ENCODE data around the gene FXYD4.
"Not testable (repeated sequence)": the region's sequence is repeated elsewhere in the genome, so short reads cannot be mapped to it uniquely, and the experiment has no call there.

The FXYD4 gene

DNA sequence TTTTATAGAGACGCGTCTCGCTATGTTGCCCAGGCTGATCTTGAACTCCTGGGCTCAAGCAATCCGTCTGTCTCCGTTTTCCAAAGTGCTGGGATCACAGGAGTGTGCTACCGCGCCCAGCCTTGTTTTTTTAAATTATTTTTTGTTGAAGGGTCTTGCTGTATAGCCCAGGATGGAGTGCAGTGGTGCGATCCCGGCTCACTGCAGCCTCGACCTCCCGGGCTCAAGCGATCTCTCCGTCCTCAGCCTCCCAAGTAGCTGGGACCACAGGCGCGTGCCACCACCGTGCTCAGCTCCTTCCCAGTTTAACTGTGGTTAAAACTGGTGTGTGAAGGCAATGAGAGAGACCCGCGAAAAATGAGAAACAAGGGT lies 48.5 kb downstream of the FXYD4 start:
- DNase-seq (ENCODE audit: low read depth): no peak

DNA sequence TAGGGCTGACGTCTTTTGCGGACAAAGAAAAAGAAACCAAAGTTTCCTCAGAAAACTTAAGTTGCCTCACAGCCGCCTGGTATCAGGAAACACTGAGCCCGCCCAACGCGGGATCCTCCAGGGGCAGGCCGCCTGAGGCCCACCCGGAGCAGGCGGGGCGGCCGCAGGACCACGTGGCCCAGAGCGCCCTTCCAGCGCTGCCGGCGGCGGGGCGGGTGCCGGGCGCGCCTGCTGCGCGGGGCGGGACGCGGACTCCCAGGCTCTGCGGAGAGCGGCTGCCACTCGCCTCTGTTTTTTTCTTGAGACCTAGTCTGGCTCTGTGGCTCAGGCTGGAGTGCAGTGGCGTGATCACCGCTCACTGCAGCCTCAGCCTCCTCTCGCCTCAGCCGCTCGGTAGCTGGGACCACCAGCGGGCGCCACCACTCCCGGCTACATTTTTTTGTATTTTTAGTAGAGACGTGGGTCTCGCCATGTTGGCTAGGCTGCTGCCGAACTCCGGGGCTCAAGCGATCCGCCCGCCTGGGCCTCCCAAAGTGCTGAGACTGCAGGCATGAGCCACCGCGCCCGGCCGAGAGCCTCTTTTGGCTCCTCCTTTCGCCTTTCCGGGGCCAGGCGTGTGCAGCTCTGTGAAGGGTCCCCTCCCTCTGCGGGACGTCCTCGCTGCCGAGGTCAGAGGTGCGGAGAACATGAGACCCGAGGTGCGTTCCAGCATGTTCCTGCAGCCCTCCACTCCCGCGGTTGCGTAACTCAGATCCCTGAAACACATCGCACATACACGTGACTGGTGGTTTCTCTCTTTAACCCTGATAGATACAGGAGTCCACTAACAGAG lies 49.1 kb downstream of the FXYD4 start:
- DNase-seq (ENCODE audit: low read depth): peak; percentile 49

DNA sequence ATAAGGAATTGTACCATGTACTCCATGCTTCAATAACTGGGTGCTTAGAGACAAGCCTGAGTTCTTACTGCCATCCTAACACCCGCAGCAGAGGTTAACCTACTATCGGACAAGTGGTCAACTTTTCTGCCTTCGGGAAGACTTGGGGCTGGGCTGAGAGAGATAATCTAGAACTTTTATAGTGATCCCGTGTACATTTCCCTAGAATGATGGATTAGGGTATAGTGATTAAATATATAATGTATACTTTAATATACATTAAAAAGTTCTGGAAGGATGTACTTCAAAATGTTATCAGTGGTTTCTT lies 49.7 kb downstream of the FXYD4 start:
- no peak for DNase-seq (ENCODE audit: low read depth)

DNA sequence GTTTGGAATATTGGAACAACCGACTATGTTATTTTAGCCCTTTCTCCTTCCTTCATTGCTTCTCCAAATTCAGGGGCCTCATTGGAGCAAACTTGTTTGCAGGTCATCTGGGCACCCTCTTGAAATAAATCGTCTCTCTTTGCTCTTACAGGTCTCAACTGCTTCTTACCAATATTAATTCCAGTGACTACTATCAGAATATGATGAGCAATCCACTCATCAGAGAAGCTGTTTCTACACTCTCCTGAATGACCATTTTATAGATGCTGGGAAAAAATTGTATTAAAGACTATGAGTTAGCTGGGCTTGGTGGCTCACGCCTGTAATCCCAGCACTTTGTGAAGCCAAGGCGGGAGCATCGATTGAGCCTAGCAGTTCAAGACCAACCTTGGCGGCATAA lies 50.1 kb downstream of the FXYD4 start:
- DNase-seq (ENCODE audit: low read depth): no peak

DNA sequence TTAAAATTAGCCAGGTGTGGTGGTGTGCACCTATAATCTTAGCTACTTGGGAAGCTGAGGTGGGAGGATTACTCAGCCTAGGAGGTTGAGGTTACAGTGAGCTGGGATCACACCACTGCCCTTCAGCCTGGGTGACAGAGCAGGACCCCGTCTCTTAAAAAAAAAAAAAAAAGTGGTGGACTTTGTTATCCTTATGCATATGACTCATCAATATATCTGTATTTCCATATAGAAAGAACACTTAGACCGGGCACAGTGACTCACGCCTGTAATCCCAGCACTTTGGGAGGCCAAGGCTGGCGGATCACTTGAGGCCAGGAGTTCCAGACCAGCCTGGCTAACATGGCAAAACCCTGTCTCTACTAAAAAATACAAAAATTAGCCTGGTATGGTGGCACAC lies 50.5 kb downstream of the FXYD4 start:
- DNase-seq (ENCODE audit: low read depth): not testable (repeated sequence)

DNA sequence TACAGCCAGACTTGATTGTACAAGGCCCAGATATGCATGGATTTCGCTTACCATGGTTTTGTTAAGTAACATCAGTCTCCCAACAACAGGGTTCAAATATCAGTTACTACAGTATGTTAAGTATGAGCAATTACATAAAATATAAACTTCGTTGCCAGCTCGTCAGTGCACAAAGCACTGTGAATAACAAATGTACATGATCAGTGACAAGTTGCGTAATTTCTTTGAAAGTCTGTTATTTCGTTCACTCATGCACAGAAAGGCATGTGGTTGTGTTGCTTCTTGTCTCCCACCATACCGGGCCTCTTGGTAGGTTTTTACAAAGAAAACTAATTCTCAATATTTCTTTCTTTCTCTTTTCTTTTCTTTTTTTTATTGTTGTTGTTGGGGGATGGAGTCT lies 53.0 kb downstream of the FXYD4 start:
- no peak for DNase-seq (ENCODE audit: low read depth)

All from stimulated activated CD8-positive, alpha-beta memory T cell treated with anti-CD3 and anti-CD28 coated beads, Interleukin-15, amount 100 ng/mL, for 1 hour (primary cell).